GM12878 (cell line): ENCODE results near the gene TVP23B. TPM values are rescaled to one million over a fixed set of nuclear protein-coding genes. Genes with fewer than 3 reads are reported as not detected.

Experiments
- ATAC-seq: fragments of 200-7000 bp; cut with Tn5 transposase; 3 replicates; pipeline ENCODE4 v1.9.1; 2020; ENCODE audit warnings: mild to moderate bottlenecking, moderate library complexity
- BruUV-seq: library from RNA; stranded (reverse); fragments of 400-500 nt; replicated peaks from 2 replicates; lab custom pipeline; 2021; lab: Mats Ljungman, UMichigan
- CTCF ChIA-PET: fragments of 300-600 bp; sonication (Branson Sonifier 250); formaldehyde crosslinking; extraction: SDS; loops from one replicate; lab custom pipeline; 2021; ENCODE audit warnings: inconsistent platforms; lab: Yijun Ruan, JAX
- POLR2A ChIA-PET: fragments of 350-600 bp; formaldehyde crosslinking; extraction: SDS; loops from one replicate; lab custom pipeline; 2021; ENCODE audit warnings: inconsistent platforms; lab: Charles Lee
- RAD21 ChIA-PET: fragments of 300-600 bp; sonication (Branson Sonifier 250); formaldehyde crosslinking; loops from one replicate; lab custom pipeline; 2023; ENCODE audit warnings: antibody characterized with exemption; ENCODE audit not compliant: unreplicated experiment; lab: Charles Lee
- SMC1A ChIA-PET: fragments of 300-600 bp; sonication (Branson Sonifier 250); formaldehyde crosslinking; loops from one replicate; lab custom pipeline; 2023; ENCODE audit not compliant: unreplicated experiment, uncharacterized antibody; lab: Charles Lee
- DNase-seq: peaks from one replicate; pipeline ENCODE4 v3.0.0-alpha.2; 2011; ENCODE audit warnings: low read depth, low spot score
- FAIRE-seq: peaks from 3 replicates; lab custom pipeline; 2011; peaks lifted over from hg19 to GRCh38; lab: Jason Lieb, UNC
- H2AFZ ChIP-seq: 2 replicates; pipeline ENCODE4 v1.6.0; 2011; ENCODE audit warnings: low read depth, low read length, control low read depth; ENCODE audit not compliant: control insufficient read depth
- H3K27ac ChIP-seq: 2 replicates; pipeline ENCODE4 v1.5.1; 2011; ENCODE audit warnings: control low read depth; ENCODE audit not compliant: control insufficient read depth, insufficient read depth
- H3K27me3 ChIP-seq, 2 experiments: replicated peaks in 1 of 2; 2 replicates each; pipeline versions ENCODE4 v1.6.0 to v1.6.1; 2011; ENCODE audit warnings: low read length in 1 of 2; ENCODE audit not compliant: control insufficient read depth in 2 of 2, insufficient read depth in 2 of 2
- H3K36me3 ChIP-seq, 2 experiments: 2 replicates each; pipeline ENCODE4 v1.5.1; 2011; ENCODE audit warnings: low read length in 1 of 2; ENCODE audit not compliant: control insufficient read depth in 2 of 2, insufficient read depth in 2 of 2
- H3K4me1 ChIP-seq: 2 replicates; pipeline ENCODE4 v1.6.1; 2011; ENCODE audit warnings: mild to moderate bottlenecking, low read length, moderate library complexity, mixed read lengths; ENCODE audit not compliant: control insufficient read depth, insufficient read depth
- H3K4me2 ChIP-seq: 2 replicates; pipeline ENCODE4 v1.6.0; 2011; ENCODE audit warnings: control low read depth; ENCODE audit not compliant: control insufficient read depth, insufficient read depth
- H3K4me3 ChIP-seq: fragments of 200-600 bp; sonication (generic); 2 replicates; pipeline ENCODE4 v1.5.1; 2016
- H3K79me2 ChIP-seq: 2 replicates; pipeline ENCODE4 v1.6.0; 2011; ENCODE audit warnings: low read length; ENCODE audit not compliant: control insufficient read depth, insufficient read depth
- H3K9ac ChIP-seq: 2 replicates; pipeline ENCODE4 v1.8.0; 2011; ENCODE audit warnings: low read length, control low read depth, mixed read lengths; ENCODE audit not compliant: control insufficient read depth, insufficient read depth
- H3K9me3 ChIP-seq: replicated peaks from 3 replicates; pipeline ENCODE4 v1.5.1; 2011; ENCODE audit warnings: mild to moderate bottlenecking, low read length; ENCODE audit not compliant: control insufficient read depth, insufficient read depth
- H4K20me1 ChIP-seq: 2 replicates; pipeline ENCODE4 v1.6.0; 2011; ENCODE audit not compliant: control insufficient read depth, insufficient read depth
- NRF1 ChIP-seq: conservative IDR thresholded peaks from 2 replicates; pipeline ENCODE4 v1.6.1; 2011; ENCODE audit warnings: mild to moderate bottlenecking, low read depth, low read length, improper control_type of control experiment
- REST ChIP-seq: IDR thresholded peaks from 2 replicates; pipeline ENCODE4 v1.6.1; 2012; ENCODE audit warnings: mild to moderate bottlenecking, low read depth, low read length
- WGBS: methylation state at CpG from one replicate; pipeline ENCODE4 v1.1.6; 2016; ENCODE audit warnings: low lambda C conversion rate; ENCODE audit not compliant: insufficient replicate concordance, insufficient coverage; ENCODE audit errors: missing lambda C conversion rate; 5-methylcytosine and 5-hydroxymethylcytosine counted together
- in situ Hi-C: fragments of 300-500 bp; cut with MboI; formaldehyde crosslinking; loops from 9 replicates; pipeline ENCODE4 v1.14.3; 2018; ENCODE audit warnings: mixed read lengths
- intact Hi-C: fragments of 100-400 bp; cut with micrococcal nuclease; formaldehyde crosslinking; loops from one replicate; pipeline ENCODE4 v1.14.2; 2022; ENCODE audit not compliant: unreplicated experiment
- polyA plus RNA-seq, 11 experiments: library from polyadenylated mRNA; depleted of rRNA in 4 of 11; unstranded in 6 of 11; stranded (reverse) in 5 of 11; fragments of >200 nt; fragmentation: Nextera tagmentation in 4 of 11; fragmentation: Illumina TruSeq in 1 of 11; extraction: Ambion mirVana in 4 of 11; extraction: Trizol in 1 of 11; gene quantifications; 1 replicate in 1 of 11; 2 replicates in 10 of 11; pipeline versions ENCODE4 v1.2.1 to v1.2.3, GENCODE V29; 2011 to 2016; ENCODE audit warnings: inconsistent platforms in 2 of 11, missing spikeins in 2 of 11, low read depth in 1 of 11
- total RNA-seq, 4 experiments: library from RNA; depleted of rRNA in 3 of 4; stranded (reverse); fragments of >200 nt in 3 of 4; fragmentation: Illumina TruSeq in 1 of 4; extraction: Trizol in 1 of 4; gene quantifications; 2 replicates each; pipeline versions ENCODE4 v1.2.1 to v1.2.3, GENCODE V29; 2013 to 2021

Gene TVP23B
- total and polyA plus RNA-seq, 10 of the 15 experiments (the other 5 are each of a cell fraction or from before 2014, with no cell fraction given) = 21.5 to 105 (median 39.9) TPM

GRCh38 chr17:18848501-18848900 lies 67.5 kb downstream of the TVP23B start:
- no peak overlapping the region for H3K9ac ChIP-seq
- RAD21 ChIA-PET = interaction anchor here (0.8 kb wide), 1 partner anchor 12 kb away, joined by 3 read pairs; no protein-coding TSS in a partner anchor
- FAIRE-seq = no peak

More at GRCh38 chr17:18848501-18848900, 67.5 kb downstream of the TVP23B start:
- WGBS = 98% methylated on average over 6 of the region's 6 CpGs
- POLR2A ChIA-PET = interaction anchor here (0.6 to 1.2 kb wide), 3 partner anchors 11 to 67 kb away, joined by 4 to 7 read pairs (median 5); no protein-coding TSS in a partner anchor
- Histone ChIP-seq H3K4me2 (no peak overlapping the region), H3K79me2 (no peaks in the 10 kb centered on the region), H3K27ac (no peak overlapping the region), H3K4me3 (no peak overlapping the region), H3K9me3 (no peaks in the 10 kb centered on the region), H2AFZ (no peak overlapping the region), H3K36me3 (no peaks in the 10 kb centered on the region), H3K27me3 (no peaks in the 10 kb centered on the region), H4K20me1 (no peaks in the 10 kb centered on the region), H3K4me1 (peaks cover 6% of the 10 kb centered on the region)
- intact Hi-C loops (no loop called here), in situ Hi-C loops (no loop called here)
- no TSS peak for BruUV-seq
- DNase-seq (no peak), ATAC-seq (no peak)
- SMC1A ChIA-PET = interaction anchor here (3.3 kb wide), 1 partner anchor 10 kb away, joined by 11 read pairs; no protein-coding TSS in a partner anchor
- CTCF ChIA-PET = no interaction called here
- TF ChIP-seq NRF1 (no peak), REST (no peak)
